ENCODE results near the gene SEC61B. TPM values are rescaled to one million over a fixed set of nuclear protein-coding genes. Genes with fewer than 3 reads are reported as not detected.

The SEC61B gene
- 100 to 1,000 TPM; 234 to 281 (median 252) TPM for total RNA-seq (2021; fragmentation: NEBNext Ultra II Directional; extraction: Animal tissue kit (Norgen Biotek cat#: 25700))
- long read RNA-seq, transcript SEC61B-201 (4 exons, 545 nt): major isoform, 244 of 254 reads
- long read RNA-seq, partial matches to known transcripts: 6 of 254 reads
- long read RNA-seq, other reads (novel, unspliced or antisense): 3 of 254 reads

GRCh38 chr9:99221621-99222415 lies at the start of gene SEC61B, which contains the start of gene ALG2:
Gene SEC61B (plus strand): TSS chr9:99222282. CDS start chr9:99222364, 82 bp downstream.
Gene ALG2 (minus strand): TSS chr9:99221942. CDS start chr9:99221894, 48 bp downstream.
- peaks cover 47% of the 10 kb centered on the region for H3K36me3 Mint-ChIP-seq (ENCODE audit: low read depth)
- peaks cover 50% of the 10 kb centered on the region for H3K4me1 Mint-ChIP-seq (ENCODE audit: low read depth)

DNA sequence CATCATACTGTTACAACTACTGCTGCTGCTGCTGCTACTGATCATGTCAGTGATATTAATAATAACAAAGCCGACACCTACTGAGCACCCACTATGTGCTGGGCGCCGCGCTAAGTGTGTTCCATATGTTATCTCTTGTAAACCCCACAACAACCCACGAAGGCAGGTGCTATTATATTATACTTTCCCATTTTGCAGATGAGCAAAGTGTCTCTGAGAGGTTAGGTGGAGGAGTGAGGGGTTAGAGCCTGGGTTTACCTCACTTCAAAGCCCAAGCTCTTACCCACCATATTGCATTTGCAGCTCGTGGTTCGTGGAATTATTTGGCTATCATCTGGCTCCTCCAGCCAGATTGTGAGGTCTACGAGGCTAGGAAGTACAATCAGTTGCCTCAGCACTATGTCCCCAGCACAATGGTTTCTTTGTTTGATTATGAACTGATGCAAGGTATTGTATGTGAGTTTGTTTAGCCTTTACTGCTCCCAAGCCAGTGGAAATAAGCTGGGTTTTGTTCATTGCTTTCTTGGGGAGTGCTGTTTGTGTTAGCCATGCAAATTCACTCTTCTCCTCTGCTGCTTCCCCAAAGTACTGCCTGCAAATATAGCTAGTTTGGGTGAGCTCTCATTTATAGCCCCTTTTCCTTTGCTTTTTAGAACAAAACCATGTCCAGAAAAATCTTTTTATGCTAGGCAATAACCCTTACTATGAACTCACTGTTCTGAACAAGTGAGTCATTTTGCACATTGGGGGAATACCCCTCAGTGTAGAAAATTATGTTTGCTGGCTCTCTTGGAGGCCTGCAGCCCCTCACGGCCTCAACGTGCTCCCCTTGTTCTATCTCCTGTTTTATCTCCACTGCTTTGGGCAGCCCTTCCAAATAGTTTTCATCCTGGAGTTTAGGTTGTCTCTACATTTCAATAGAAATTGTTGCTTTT lies 48.2 kb upstream of the SEC61B start:
- Mint-ChIP-seq H3K27ac (no peak overlapping the region), H3K36me3 (ENCODE audit: low read depth) (no peaks in the 10 kb centered on the region), H3K27me3 (ENCODE audit: insufficient read depth) (peaks cover 19% of the 10 kb centered on the region), H3K9me3 (no peaks in the 10 kb centered on the region), H3K4me3 (no peak overlapping the region), H3K4me1 (ENCODE audit: low read depth) (peaks cover 13% of the 10 kb centered on the region)
- TF ChIP-seq CTCF (IDR thresholded peaks at IDR 0.05): no peak
- DNase-seq: no peak

More at GRCh38 chr9:99221621-99222415, at the start of gene SEC61B, which contains the start of gene ALG2:
- peak; percentile 90 for DNase-seq
- Mint-ChIP-seq H3K27ac (peak within 1 kb of the TSS; percentile 100), H3K9me3 (no peaks in the 10 kb centered on the region), H3K27me3 (ENCODE audit: insufficient read depth) (no peaks in the 10 kb centered on the region; the same call in 1 of the 2 replicates), H3K4me3 (peak within 1 kb of the TSS; percentile 100)
- TF ChIP-seq CTCF (IDR thresholded peaks at IDR 0.05): no peak

DNA sequence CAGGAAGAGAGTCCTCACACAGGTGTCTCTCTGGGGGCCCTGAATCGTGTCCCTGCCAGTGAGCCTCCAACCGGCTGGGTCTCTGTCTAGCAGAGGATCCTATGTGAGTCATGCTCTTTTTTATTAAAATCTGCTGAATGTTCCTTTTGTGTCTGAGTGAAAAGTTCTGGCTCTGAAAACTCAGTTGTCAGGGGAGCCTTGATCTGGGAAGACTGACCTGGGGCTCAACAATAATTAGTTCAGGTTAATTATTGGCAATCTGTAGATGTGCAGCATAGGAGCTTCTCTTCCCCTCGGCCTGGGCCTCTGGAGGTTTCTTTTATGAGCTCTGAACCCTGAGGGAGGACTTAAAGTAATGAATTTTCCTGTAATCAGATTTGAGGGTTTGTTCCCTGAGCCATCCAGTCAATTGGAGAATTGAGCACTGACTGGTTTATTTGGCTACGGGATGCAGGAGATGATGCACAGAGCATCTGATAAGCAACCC lies 45.5 kb upstream of the SEC61B start:
- H3K4me3 Mint-ChIP-seq: no peak overlapping the region
- DNase-seq: no peak
- peaks cover 8% of the 10 kb centered on the region for H3K27me3 Mint-ChIP-seq (ENCODE audit: insufficient read depth)
- H3K27ac Mint-ChIP-seq: no peak overlapping the region
- peaks cover 12% of the 10 kb centered on the region; the same call in 1 of the 2 replicates for H3K4me1 Mint-ChIP-seq (ENCODE audit: low read depth)
- H3K9me3 Mint-ChIP-seq: no peaks in the 10 kb centered on the region
- TF ChIP-seq CTCF (IDR thresholded peaks at IDR 0.05): no peak
- H3K36me3 Mint-ChIP-seq (ENCODE audit: low read depth): no peaks in the 10 kb centered on the region

GRCh38 chr9:99177576-99178366 lies 44.3 kb upstream of the SEC61B start:
- TF ChIP-seq CTCF (IDR thresholded peaks at IDR 0.05): no peak
- no peak overlapping the region for H3K4me3 Mint-ChIP-seq
- DNase-seq: no peak
- H3K27me3 Mint-ChIP-seq (ENCODE audit: insufficient read depth): peaks cover 6% of the 10 kb centered on the region; the same call in 1 of the 2 replicates
- no peaks in the 10 kb centered on the region for H3K9me3 Mint-ChIP-seq
- H3K27ac Mint-ChIP-seq: no peak overlapping the region
- peaks cover 17% of the 10 kb centered on the region; the same call in 1 of the 2 replicates for H3K4me1 Mint-ChIP-seq (ENCODE audit: low read depth)
- no peaks in the 10 kb centered on the region for H3K36me3 Mint-ChIP-seq (ENCODE audit: low read depth)

Measured in HFFc6 (cell line).